HL-60 (cell line): ENCODE data around the gene ROR1.

Experiments
- SPI1 ChIP-seq: IDR thresholded peaks from 2 replicates; pipeline ENCODE4 v1.6.1; 2012; ENCODE audit warnings: low read depth, mild to moderate bottlenecking, borderline replicate concordance
- TF ChIP-seq, protein P1 (sequence below): IDR thresholded peaks from one replicate; pipeline ENCODE4 v1.5.1; 2011; ENCODE audit warnings: low read length, control low read depth, inconsistent platforms; ENCODE audit not compliant: insufficient read depth

- TF ChIP-seq, protein P1, sequence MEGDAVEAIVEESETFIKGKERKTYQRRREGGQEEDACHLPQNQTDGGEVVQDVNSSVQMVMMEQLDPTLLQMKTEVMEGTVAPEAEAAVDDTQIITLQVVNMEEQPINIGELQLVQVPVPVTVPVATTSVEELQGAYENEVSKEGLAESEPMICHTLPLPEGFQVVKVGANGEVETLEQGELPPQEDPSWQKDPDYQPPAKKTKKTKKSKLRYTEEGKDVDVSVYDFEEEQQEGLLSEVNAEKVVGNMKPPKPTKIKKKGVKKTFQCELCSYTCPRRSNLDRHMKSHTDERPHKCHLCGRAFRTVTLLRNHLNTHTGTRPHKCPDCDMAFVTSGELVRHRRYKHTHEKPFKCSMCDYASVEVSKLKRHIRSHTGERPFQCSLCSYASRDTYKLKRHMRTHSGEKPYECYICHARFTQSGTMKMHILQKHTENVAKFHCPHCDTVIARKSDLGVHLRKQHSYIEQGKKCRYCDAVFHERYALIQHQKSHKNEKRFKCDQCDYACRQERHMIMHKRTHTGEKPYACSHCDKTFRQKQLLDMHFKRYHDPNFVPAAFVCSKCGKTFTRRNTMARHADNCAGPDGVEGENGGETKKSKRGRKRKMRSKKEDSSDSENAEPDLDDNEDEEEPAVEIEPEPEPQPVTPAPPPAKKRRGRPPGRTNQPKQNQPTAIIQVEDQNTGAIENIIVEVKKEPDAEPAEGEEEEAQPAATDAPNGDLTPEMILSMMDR, result no peak
- no peak for TF ChIP-seq SPI1
Observed at GRCh38 chr1:63804829-63805484, 31.1 kb downstream of the ROR1 start.
